ENCODE measurements around the gene RPS6KA2. TPM values are rescaled to one million over a fixed set of nuclear protein-coding genes. Genes with fewer than 3 reads are reported as not detected.

Gene RPS6KA2
- total and polyA plus RNA-seq, 2 donors (not counting 3 experiments of a cell fraction or from before 2014, with no cell fraction given), result 54.5 to 75.8 TPM

GRCh38 chr6:166454692-166455515, 172.1 kb downstream of the RPS6KA2 start:
- no peaks in the 10 kb centered on the region for H3K9me1 ChIP-seq (replicated peaks; ENCODE audit: control insufficient read depth, extremely low read depth, insufficient read depth, low read length)
- peaks cover 13% of the 10 kb centered on the region for H3K4me1 ChIP-seq (ENCODE audit: control insufficient read depth, extremely low read depth, insufficient read depth, low read length)
- ChIA-PET POLR2A (no interaction called here), CTCF (interaction anchor here (1.4 kb wide), 1 partner anchor 33 kb away, joined by 5 read pairs; no protein-coding TSS in a partner anchor)
- no peak overlapping the region for H3K27ac ChIP-seq (ENCODE audit: insufficient read depth, low read depth, low read length)
- no peak overlapping the region for H3K4me3 ChIP-seq (replicated peaks in 1 of 3; ENCODE audit: insufficient read depth in 1 of 3, low read depth in 1 of 3, low read length in 3 of 3)
- no peak overlapping the region for H2AFZ ChIP-seq (ENCODE audit: low read depth, low read length)
- no TSS peak for BruUV-seq (replicated peaks)
- no peak for DNase-seq (ENCODE audit: low read depth, low spot score)
- H3K9me3 ChIP-seq (replicated peaks; ENCODE audit: control insufficient read depth, insufficient read depth, low read length), result no peaks in the 10 kb centered on the region
- FAIRE-seq, result no peak
- H3K79me2 ChIP-seq (ENCODE audit: control insufficient read depth, insufficient read depth, low read length), result no peaks in the 10 kb centered on the region
- no peak overlapping the region for H3K9ac ChIP-seq (replicated peaks; ENCODE audit: extremely low read depth, insufficient read depth, low read length)
- no peak for TF ChIP-seq EZH2 (IDR thresholded peaks at IDR 0.05; ENCODE audit: borderline replicate concordance, low read depth, low read length, severe bottlenecking)
- TF ChIP-seq POLR2A (IDR thresholded peaks at IDR 0.05; ENCODE audit: low read depth, low read length), result no peak
- TF ChIP-seq MYC (IDR thresholded peaks at IDR 0.05; ENCODE audit: low read depth, low read length), result no peak
- TF ChIP-seq FOS (IDR thresholded peaks at IDR 0.05; ENCODE audit: borderline replicate concordance, insufficient read depth, low read length), result no peak
- TF ChIP-seq JUN (IDR thresholded peaks at IDR 0.05; ENCODE audit: borderline replicate concordance, insufficient read depth, insufficient read length, low read depth), result no peak
- no peak for TF ChIP-seq CTCF (IDR thresholded peaks at IDR 0.05; ENCODE audit: extremely low read depth in 1 of 2, insufficient read depth in 1 of 2, low read depth in 1 of 2, low read length in 2 of 2)
- TF ChIP-seq POLR2AphosphoS5 (IDR thresholded peaks at IDR 0.05; ENCODE audit: insufficient read depth, low read depth, low read length), result no peak
- no peak for TF ChIP-seq GATA2 (IDR thresholded peaks at IDR 0.05; ENCODE audit: insufficient read depth, insufficient read length, low read depth, low read length)
- TF ChIP-seq MAX (IDR thresholded peaks at IDR 0.05; ENCODE audit: insufficient read depth, insufficient read length), result no peak
- peaks cover 4 to 11% of the 10 kb centered on the region in 2 experiments for H3K36me3 ChIP-seq (ENCODE audit: control insufficient read depth in 2 of 2, extremely low read depth in 1 of 2, insufficient read depth in 2 of 2, low read length in 2 of 2)
- H4K20me1 ChIP-seq (replicated peaks; ENCODE audit: control insufficient read depth, extremely low read depth, insufficient read depth, low read length), result no peaks in the 10 kb centered on the region
- intact Hi-C loops (cut with micrococcal nuclease) (loop anchor here (5.0 kb wide), 1 partner anchor 322 kb away; no protein-coding TSS in a partner anchor), dilution Hi-C loops (cut with MboI; ENCODE audit: extremely low pct_ligation_motif_present, low sequenced_read_pairs) (no loop called here)
- no peak overlapping the region for H3K4me2 ChIP-seq (ENCODE audit: insufficient read depth, low read length)
- no peaks in the 10 kb centered on the region for H3K27me3 ChIP-seq (ENCODE audit: control insufficient read depth in 2 of 2, insufficient read depth in 2 of 2, low read length in 2 of 2)

Measured in endothelial cell of umbilical vein (primary cell).